Neural progenitor cell (in vitro differentiated cells): ENCODE results near the gene C5AR2. TPM values are rescaled to one million over a fixed set of nuclear protein-coding genes. Genes with fewer than 3 reads are reported as not detected.

ENCODE experiments used
- DNase-seq: peaks from one replicate; pipeline ENCODE4 v3.0.0-alpha.2; 2016; ENCODE audit warnings: low spot score
- H2AFZ ChIP-seq: fragments of 200-600 bp; sonication (generic); replicated peaks from 2 replicates; pipeline ENCODE4 v1.6.1; 2016; ENCODE audit warnings: antibody characterized with exemption
- H3F3A ChIP-seq: fragments of 200-600 bp; sonication (generic); 2 replicates; pipeline ENCODE4 v1.6.1; 2016; ENCODE audit warnings: antibody characterized with exemption, low read depth
- H3K27ac ChIP-seq: fragments of 200-600 bp; sonication (generic); 2 replicates; pipeline ENCODE4 v1.5.1; 2016; ENCODE audit warnings: mild to moderate bottlenecking
- H3K27me3 ChIP-seq: fragments of 200-600 bp; sonication (generic); 2 replicates; pipeline ENCODE4 v1.6.1; 2016; ENCODE audit warnings: mild to moderate bottlenecking, moderate library complexity
- H3K36me3 ChIP-seq: fragments of 200-600 bp; sonication (generic); 2 replicates; pipeline ENCODE4 v1.5.1; 2016
- H3K4me1 ChIP-seq: fragments of 200-600 bp; sonication (generic); 2 replicates; pipeline ENCODE4 v1.6.1; 2016; ENCODE audit warnings: mixed run types
- H3K4me2 ChIP-seq: fragments of 200-600 bp; sonication (generic); 2 replicates; pipeline ENCODE4 v1.6.1; 2016
- H3K4me3 ChIP-seq: fragments of 200-600 bp; sonication (generic); 2 replicates; pipeline ENCODE4 v1.5.1; 2016
- H3K79me2 ChIP-seq: fragments of 200-600 bp; sonication (generic); 2 replicates; pipeline ENCODE4 v1.6.1; 2016; ENCODE audit warnings: low read depth
- H3K9ac ChIP-seq: fragments of 200-600 bp; sonication (generic); 2 replicates; pipeline ENCODE4 v1.6.1; 2016
- H3K9me3 ChIP-seq: fragments of 200-600 bp; sonication (generic); 2 replicates; pipeline ENCODE4 v1.5.1; 2016; ENCODE audit warnings: low read depth
- H4K20me1 ChIP-seq: fragments of 200-600 bp; sonication (generic); 2 replicates; pipeline ENCODE4 v1.6.1; 2016; ENCODE audit warnings: low read depth
- H3K27ac Mint-ChIP-seq: 3 replicates; pipeline ENCODE4 v1.8.0; 2021; ENCODE audit warnings: mixed read lengths
- H3K27me3 Mint-ChIP-seq: 2 replicates; pipeline ENCODE4 v1.8.0; 2022; ENCODE audit warnings: low read depth, mild to moderate bottlenecking, inconsistent platforms, moderate library complexity, mixed read lengths; ENCODE audit not compliant: insufficient read depth
- H3K36me3 Mint-ChIP-seq: 3 replicates; pipeline ENCODE4 v1.8.0; 2021; ENCODE audit warnings: mixed read lengths
- H3K4me1 Mint-ChIP-seq: 3 replicates; pipeline ENCODE4 v1.8.0; 2021; ENCODE audit warnings: mixed read lengths
- H3K4me3 Mint-ChIP-seq: 3 replicates; pipeline ENCODE4 v1.8.0; 2021; ENCODE audit warnings: mild to moderate bottlenecking, moderate library complexity, mixed read lengths
- H3K9me3 Mint-ChIP-seq: 3 replicates; pipeline ENCODE4 v1.8.0; 2020; ENCODE audit warnings: mixed read lengths
- EZH2 ChIP-seq: fragments of 200-600 bp; sonication (generic); IDR thresholded peaks from 2 replicates; pipeline ENCODE4 v1.6.1; 2017; ENCODE audit warnings: antibody characterized with exemption, mild to moderate bottlenecking, moderate library complexity
- EZH2phosphoT487 ChIP-seq: fragments of 200-600 bp; sonication (generic); IDR thresholded peaks from 2 replicates; pipeline ENCODE4 v1.6.1; 2017; ENCODE audit warnings: antibody characterized with exemption
- total RNA-seq: library from RNA; depleted of rRNA; stranded (reverse); fragments of >200 nt; gene quantifications from 2 replicates; pipeline ENCODE4 v1.2.3, GENCODE V29; 2015; ENCODE audit warnings: low replicate concordance
- TF ChIP-seq, protein P1 (sequence below): fragments of 200-600 bp; sonication (generic); IDR thresholded peaks from 2 replicates; pipeline ENCODE4 v1.5.1; 2017; ENCODE audit warnings: antibody characterized with exemption, mild to moderate bottlenecking

Gene C5AR2
- total RNA-seq, 1 donor from 2014 or later, result not detected

DNA sequence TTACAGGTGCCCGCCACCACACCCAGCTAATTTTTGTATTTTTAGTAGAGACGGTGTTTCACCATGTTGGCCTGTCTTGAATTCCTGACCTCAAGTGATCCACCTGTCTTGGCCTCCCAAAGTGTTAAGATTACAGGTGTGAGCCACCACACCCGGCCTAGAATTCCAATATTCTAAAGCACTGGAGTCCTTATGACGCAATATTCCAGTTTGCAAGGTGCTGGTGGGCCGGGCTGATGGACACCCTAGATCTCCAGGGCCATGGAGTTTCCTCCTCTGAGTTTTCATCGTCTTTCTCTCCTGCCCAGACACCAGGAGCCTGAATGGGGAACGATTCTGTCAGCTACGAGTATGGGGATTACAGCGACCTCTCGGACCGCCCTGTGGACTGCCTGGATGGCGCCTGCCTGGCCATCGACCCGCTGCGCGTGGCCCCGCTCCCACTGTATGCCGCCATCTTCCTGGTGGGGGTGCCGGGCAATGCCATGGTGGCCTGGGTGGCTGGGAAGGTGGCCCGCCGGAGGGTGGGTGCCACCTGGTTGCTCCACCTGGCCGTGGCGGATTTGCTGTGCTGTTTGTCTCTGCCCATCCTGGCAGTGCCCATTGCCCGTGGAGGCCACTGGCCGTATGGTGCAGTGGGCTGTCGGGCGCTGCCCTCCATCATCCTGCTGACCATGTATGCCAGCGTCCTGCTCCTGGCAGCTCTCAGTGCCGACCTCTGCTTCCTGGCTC is 8.7 kb downstream of the C5AR2 start:
- H3K9ac ChIP-seq, result no peak overlapping the region
- no peaks in the 10 kb centered on the region for H3K9me3 ChIP-seq
- no peak for DNase-seq
- H3K27me3 ChIP-seq, result no peaks in the 10 kb centered on the region
- H3K4me2 ChIP-seq, result no peak overlapping the region
- no peaks in the 10 kb centered on the region for H3K79me2 ChIP-seq
- no peaks in the 10 kb centered on the region for H3K36me3 Mint-ChIP-seq
- no peaks in the 10 kb centered on the region for H3K4me1 ChIP-seq
- no peak overlapping the region for H3K4me3 Mint-ChIP-seq
- H3K4me1 Mint-ChIP-seq, result no peaks in the 10 kb centered on the region
- no peak overlapping the region for H3K27ac Mint-ChIP-seq
- peaks cover 5% of the 10 kb centered on the region for H3K27me3 Mint-ChIP-seq
- TF ChIP-seq EZH2, result no peak
- TF ChIP-seq, protein P1, sequence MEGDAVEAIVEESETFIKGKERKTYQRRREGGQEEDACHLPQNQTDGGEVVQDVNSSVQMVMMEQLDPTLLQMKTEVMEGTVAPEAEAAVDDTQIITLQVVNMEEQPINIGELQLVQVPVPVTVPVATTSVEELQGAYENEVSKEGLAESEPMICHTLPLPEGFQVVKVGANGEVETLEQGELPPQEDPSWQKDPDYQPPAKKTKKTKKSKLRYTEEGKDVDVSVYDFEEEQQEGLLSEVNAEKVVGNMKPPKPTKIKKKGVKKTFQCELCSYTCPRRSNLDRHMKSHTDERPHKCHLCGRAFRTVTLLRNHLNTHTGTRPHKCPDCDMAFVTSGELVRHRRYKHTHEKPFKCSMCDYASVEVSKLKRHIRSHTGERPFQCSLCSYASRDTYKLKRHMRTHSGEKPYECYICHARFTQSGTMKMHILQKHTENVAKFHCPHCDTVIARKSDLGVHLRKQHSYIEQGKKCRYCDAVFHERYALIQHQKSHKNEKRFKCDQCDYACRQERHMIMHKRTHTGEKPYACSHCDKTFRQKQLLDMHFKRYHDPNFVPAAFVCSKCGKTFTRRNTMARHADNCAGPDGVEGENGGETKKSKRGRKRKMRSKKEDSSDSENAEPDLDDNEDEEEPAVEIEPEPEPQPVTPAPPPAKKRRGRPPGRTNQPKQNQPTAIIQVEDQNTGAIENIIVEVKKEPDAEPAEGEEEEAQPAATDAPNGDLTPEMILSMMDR, result no peak
- H3F3A ChIP-seq, result no peaks in the 10 kb centered on the region
- no peaks in the 10 kb centered on the region for H4K20me1 ChIP-seq
- peaks cover 2% of the 10 kb centered on the region for H3K9me3 Mint-ChIP-seq
- H3K4me3 ChIP-seq, result no peak overlapping the region
- H2AFZ ChIP-seq, result no peak overlapping the region
- no peak overlapping the region for H3K27ac ChIP-seq
- no peaks in the 10 kb centered on the region for H3K36me3 ChIP-seq

DNA sequence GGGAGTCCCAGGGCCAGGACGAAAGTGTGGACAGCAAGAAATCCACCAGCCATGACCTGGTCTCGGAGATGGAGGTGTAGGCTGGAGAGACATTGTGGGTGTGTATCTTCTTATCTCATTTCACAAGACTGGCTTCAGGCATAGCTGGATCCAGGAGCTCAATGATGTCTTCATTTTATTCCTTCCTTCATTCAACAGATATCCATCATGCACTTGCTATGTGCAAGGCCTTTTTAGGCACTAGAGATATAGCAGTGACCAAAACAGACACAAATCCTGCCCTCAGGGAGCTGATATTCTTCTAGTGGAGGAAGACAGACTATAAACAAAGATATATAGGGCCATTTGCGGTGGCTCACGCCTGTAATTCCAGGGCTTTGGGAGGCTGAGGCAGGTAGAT is 9.8 kb downstream of the C5AR2 start:
- no peaks in the 10 kb centered on the region for H3F3A ChIP-seq
- Mint-ChIP-seq H3K36me3 (no peaks in the 10 kb centered on the region), H3K4me1 (no peaks in the 10 kb centered on the region), H3K27me3 (peaks cover 5% of the 10 kb centered on the region), H3K27ac (no peak overlapping the region), H3K4me3 (no peak overlapping the region), H3K9me3 (peaks cover 2% of the 10 kb centered on the region)
- H3K4me2 ChIP-seq, result no peak overlapping the region
- TF ChIP-seq, protein P1, result no peak
- TF ChIP-seq EZH2 (no peak), EZH2phosphoT487 (no peak)
- H4K20me1 ChIP-seq, result no peaks in the 10 kb centered on the region
- H3K4me1 ChIP-seq, result no peaks in the 10 kb centered on the region
- DNase-seq, result no peak
- no peaks in the 10 kb centered on the region for H3K36me3 ChIP-seq
- no peaks in the 10 kb centered on the region for H3K9me3 ChIP-seq
- no peaks in the 10 kb centered on the region for H3K79me2 ChIP-seq
- H3K4me3 ChIP-seq, result no peak overlapping the region
- no peak overlapping the region for H2AFZ ChIP-seq
- no peak overlapping the region for H3K9ac ChIP-seq
- H3K27me3 ChIP-seq, result no peaks in the 10 kb centered on the region
- H3K27ac ChIP-seq, result no peak overlapping the region

DNA sequence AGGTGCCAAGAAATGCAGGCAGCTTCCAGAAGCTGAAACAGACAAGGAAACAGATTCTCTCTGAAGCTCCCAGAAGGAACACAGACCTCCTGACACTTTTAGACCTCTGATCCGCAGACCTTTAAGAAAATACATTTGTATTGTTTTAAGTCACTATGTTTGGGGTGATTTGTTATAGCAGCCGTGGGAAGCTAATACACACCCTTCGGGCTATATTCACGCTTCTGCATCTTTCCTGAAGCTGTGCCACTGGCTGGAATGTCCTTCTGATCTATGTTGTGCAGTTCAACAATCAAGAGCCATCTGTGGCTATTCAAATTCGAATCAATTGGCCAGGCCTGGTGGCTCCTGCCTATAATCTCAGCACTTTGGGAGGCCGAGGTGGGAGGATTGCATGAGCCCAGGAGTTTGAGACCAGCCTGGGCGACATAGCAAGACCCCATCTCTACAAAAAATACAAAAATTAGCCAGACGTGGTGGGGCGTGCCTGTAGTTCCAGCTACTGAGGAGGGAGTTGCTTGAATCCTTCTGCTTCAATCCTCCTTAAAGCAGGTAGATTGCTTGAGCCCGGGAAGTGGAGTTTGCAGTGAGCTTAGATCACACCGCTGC is 11.3 kb downstream of the C5AR2 start:
- DNase-seq, result no peak
- no peaks in the 10 kb centered on the region for H3K9me3 ChIP-seq
- no peak overlapping the region for H3K9ac ChIP-seq
- no peaks in the 10 kb centered on the region for H3K36me3 Mint-ChIP-seq
- H3F3A ChIP-seq, result peaks cover 5% of the 10 kb centered on the region
- H3K36me3 ChIP-seq, result no peaks in the 10 kb centered on the region
- H3K27ac Mint-ChIP-seq, result no peak overlapping the region
- no peaks in the 10 kb centered on the region for H4K20me1 ChIP-seq
- H3K27ac ChIP-seq, result no peak overlapping the region
- peaks cover 3% of the 10 kb centered on the region for H3K27me3 ChIP-seq
- no peaks in the 10 kb centered on the region for H3K4me1 Mint-ChIP-seq
- H3K4me1 ChIP-seq, result no peaks in the 10 kb centered on the region
- no peak overlapping the region for H3K4me3 ChIP-seq
- peaks cover 2% of the 10 kb centered on the region for H3K9me3 Mint-ChIP-seq
- TF ChIP-seq EZH2phosphoT487 (no peak), EZH2 (no peak)
- TF ChIP-seq, protein P1, result no peak
- no peaks in the 10 kb centered on the region for H3K79me2 ChIP-seq
- peaks cover 5% of the 10 kb centered on the region for H3K27me3 Mint-ChIP-seq
- H3K4me2 ChIP-seq, result no peak overlapping the region
- H3K4me3 Mint-ChIP-seq, result no peak overlapping the region
- no peak overlapping the region for H2AFZ ChIP-seq
